SU-DHL-6 (cell line): ENCODE results near the gene MNAT1.

ENCODE experiments used
- H2AFZ ChIP-seq: fragments of 200-600 bp; sonication (generic); 2 replicates; pipeline ENCODE4 v1.6.1; 2014; ENCODE audit warnings: low read depth, mild to moderate bottlenecking, moderate library complexity, mixed read lengths, antibody characterized with exemption, low read length; ENCODE audit not compliant: severe bottlenecking
- H3F3A ChIP-seq: fragments of 200-600 bp; shearing (Covaris generic); 2 replicates; pipeline ENCODE4 v1.6.0; 2016; ENCODE audit warnings: antibody characterized with exemption, mild to moderate bottlenecking; ENCODE audit not compliant: insufficient read depth
- H3K27ac ChIP-seq: fragments of 200-600 bp; sonication (generic); 2 replicates; pipeline ENCODE4 v1.5.1; 2016; ENCODE audit warnings: low read depth, mild to moderate bottlenecking, low read length, moderate library complexity, mixed read lengths
- H3K27me3 ChIP-seq: fragments of 200-600 bp; sonication (generic), shearing (Covaris generic); 2 replicates; pipeline ENCODE4 v1.6.0; 2014; ENCODE audit warnings: mild to moderate bottlenecking, low read length
- H3K36me3 ChIP-seq: fragments of 200-600 bp; sonication (generic); 2 replicates; pipeline ENCODE4 v1.6.1; 2014; ENCODE audit warnings: mild to moderate bottlenecking, low read length, mixed read lengths
- H3K4me2 ChIP-seq: fragments of 300-600, 200-600 bp; shearing (Covaris generic), sonication (generic); 2 replicates; pipeline ENCODE4 v1.6.0; 2014; ENCODE audit warnings: low read length, low read depth, mild to moderate bottlenecking; ENCODE audit not compliant: poor library complexity, severe bottlenecking
- H3K4me3 ChIP-seq: fragments of 200-600 bp; sonication (generic); 2 replicates; pipeline ENCODE4 v1.5.1; 2014; ENCODE audit warnings: antibody characterized with exemption, low read length, mild to moderate bottlenecking, mixed read lengths; ENCODE audit not compliant: insufficient read depth, poor library complexity, severe bottlenecking
- H3K79me2 ChIP-seq: fragments of 200-600 bp; sonication (generic); 2 replicates; pipeline ENCODE4 v1.6.1; 2014; ENCODE audit warnings: mild to moderate bottlenecking, low read length, moderate library complexity; ENCODE audit not compliant: insufficient read depth
- H3K9ac ChIP-seq: fragments of 200-600 bp; sonication (generic); 2 replicates; pipeline ENCODE4 v1.7.0; 2014; ENCODE audit warnings: mild to moderate bottlenecking, low read length
- H3K9me2 ChIP-seq: fragments of 200-600 bp; sonication (generic); replicated peaks from 2 replicates; pipeline ENCODE4 v1.6.1; 2014; ENCODE audit warnings: low read length; ENCODE audit not compliant: insufficient read depth
- H3K9me3 ChIP-seq: fragments of 200-600 bp; sonication (generic); 2 replicates; pipeline ENCODE4 v1.6.1; 2014; ENCODE audit warnings: low read length, mixed read lengths; ENCODE audit not compliant: insufficient read depth
- H4K20me1 ChIP-seq: fragments of 200-600 bp; sonication (generic); 2 replicates; pipeline ENCODE4 v1.6.1; 2014; ENCODE audit warnings: low read depth, mild to moderate bottlenecking, antibody characterized with exemption, low read length, moderate library complexity, mixed read lengths
- CTCF ChIP-seq: fragments of 200-600 bp; sonication (generic); IDR thresholded peaks from one replicate; pipeline ENCODE4 v1.5.1; 2017; ENCODE audit warnings: antibody characterized with exemption, mild to moderate bottlenecking, low read length, moderate library complexity; ENCODE audit not compliant: insufficient read depth, poor library complexity, severe bottlenecking
- EZH2phosphoT487 ChIP-seq: fragments of 200-600 bp; sonication (generic), shearing (Covaris generic); conservative IDR thresholded peaks from 2 replicates; pipeline ENCODE4 v1.6.1; 2018; ENCODE audit warnings: mild to moderate bottlenecking, antibody characterized with exemption, low read length, moderate library complexity, mixed read lengths

The MNAT1 gene

GRCh38 chr14:60807247-60807646 is 72.7 kb downstream of the MNAT1 start:
- Histone ChIP-seq H3K79me2 (no peaks in the 10 kb centered on the region), H3K9me2 (no peaks in the 10 kb centered on the region), H3K27me3 (no peaks in the 10 kb centered on the region), H3F3A (0 out of 2 replicates have a peak, but pooled peaks cover 2% of the 10 kb centered on the region), H3K36me3 (peaks cover 7% of the 10 kb centered on the region; the same call in 1 of the 2 replicates), H3K4me2 (no peak overlapping the region), H3K4me3 (no peak overlapping the region), H3K9me3 (no peaks in the 10 kb centered on the region), H3K9ac (no peak overlapping the region), H3K27ac (no peak overlapping the region), H4K20me1 (no peaks in the 10 kb centered on the region), H2AFZ (no peak overlapping the region)
- TF ChIP-seq CTCF: no peak
- TF ChIP-seq EZH2phosphoT487: no peak

GRCh38 chr14:60807971-60808370 is 73.4 kb downstream of the MNAT1 start:
- Histone ChIP-seq H4K20me1 (no peaks in the 10 kb centered on the region), H3K79me2 (no peaks in the 10 kb centered on the region), H3K27ac (no peak overlapping the region), H3K9ac (no peak overlapping the region), H3K4me2 (no peak overlapping the region), H2AFZ (no peak overlapping the region), H3K27me3 (no peaks in the 10 kb centered on the region), H3K9me3 (no peaks in the 10 kb centered on the region), H3F3A (no peaks in the 10 kb centered on the region), H3K9me2 (no peaks in the 10 kb centered on the region), H3K36me3 (peaks cover 7% of the 10 kb centered on the region; the same call in 1 of the 2 replicates), H3K4me3 (no peak overlapping the region)
- no peak for TF ChIP-seq CTCF
- TF ChIP-seq EZH2phosphoT487: no peak

- peaks cover 6% of the 10 kb centered on the region; the same call in 1 of the 2 replicates for H3F3A ChIP-seq
- no peaks in the 10 kb centered on the region for H3K9me3 ChIP-seq
- no peak overlapping the region for H3K9ac ChIP-seq
- H2AFZ ChIP-seq: no peak overlapping the region
- no peak overlapping the region for H3K4me3 ChIP-seq
- peaks cover 19% of the 10 kb centered on the region for H3K36me3 ChIP-seq
- no peaks in the 10 kb centered on the region for H3K27me3 ChIP-seq
- TF ChIP-seq EZH2phosphoT487 (no peak), CTCF (no peak)
- H4K20me1 ChIP-seq: no peaks in the 10 kb centered on the region
- no peak overlapping the region for H3K4me2 ChIP-seq
- no peaks in the 10 kb centered on the region for H3K9me2 ChIP-seq
- no peaks in the 10 kb centered on the region for H3K79me2 ChIP-seq
- no peak overlapping the region for H3K27ac ChIP-seq
These were observed 78.4 kb downstream of the MNAT1 start for GRCh38 chr14:60812987-60813386.
